ENCODE measurements around the gene HSDL2.

- TF ChIP-seq EZH2 (IDR thresholded peaks at IDR 0.05; ENCODE audit: low read depth) = no peak
- TF ChIP-seq, protein P1, sequence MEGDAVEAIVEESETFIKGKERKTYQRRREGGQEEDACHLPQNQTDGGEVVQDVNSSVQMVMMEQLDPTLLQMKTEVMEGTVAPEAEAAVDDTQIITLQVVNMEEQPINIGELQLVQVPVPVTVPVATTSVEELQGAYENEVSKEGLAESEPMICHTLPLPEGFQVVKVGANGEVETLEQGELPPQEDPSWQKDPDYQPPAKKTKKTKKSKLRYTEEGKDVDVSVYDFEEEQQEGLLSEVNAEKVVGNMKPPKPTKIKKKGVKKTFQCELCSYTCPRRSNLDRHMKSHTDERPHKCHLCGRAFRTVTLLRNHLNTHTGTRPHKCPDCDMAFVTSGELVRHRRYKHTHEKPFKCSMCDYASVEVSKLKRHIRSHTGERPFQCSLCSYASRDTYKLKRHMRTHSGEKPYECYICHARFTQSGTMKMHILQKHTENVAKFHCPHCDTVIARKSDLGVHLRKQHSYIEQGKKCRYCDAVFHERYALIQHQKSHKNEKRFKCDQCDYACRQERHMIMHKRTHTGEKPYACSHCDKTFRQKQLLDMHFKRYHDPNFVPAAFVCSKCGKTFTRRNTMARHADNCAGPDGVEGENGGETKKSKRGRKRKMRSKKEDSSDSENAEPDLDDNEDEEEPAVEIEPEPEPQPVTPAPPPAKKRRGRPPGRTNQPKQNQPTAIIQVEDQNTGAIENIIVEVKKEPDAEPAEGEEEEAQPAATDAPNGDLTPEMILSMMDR (conservative IDR thresholded peaks at IDR 0.05) = no peak
Measured at GRCh38 chr9:112516769-112517168, 136.9 kb downstream of the HSDL2 start.

All from PC-9 (cell line).